A673 (cell line): ENCODE data around the gene CBY1.

ENCODE experiments used
- EZH2 ChIP-seq: fragments of 200-600 bp; sonication (generic); IDR thresholded peaks from 2 replicates; pipeline ENCODE4 v1.6.1; 2017; ENCODE audit warnings: borderline replicate concordance, low read depth, mild to moderate bottlenecking, mixed read lengths, antibody characterized with exemption, low read length; ENCODE audit not compliant: poor library complexity, severe bottlenecking
- TF ChIP-seq, protein P1 (sequence below): fragments of 300-800, 200-600 bp; sonication (generic); conservative IDR thresholded peaks from 2 replicates; pipeline ENCODE4 v1.5.1; 2017; ENCODE audit warnings: low read depth, mild to moderate bottlenecking, antibody characterized with exemption, low read length, moderate library complexity, mixed read lengths

GRCh38 chr22:38705235-38706100 lies 49.0 kb downstream of the CBY1 start, which contains the start of gene GTPBP1:
- TF ChIP-seq, protein P1, sequence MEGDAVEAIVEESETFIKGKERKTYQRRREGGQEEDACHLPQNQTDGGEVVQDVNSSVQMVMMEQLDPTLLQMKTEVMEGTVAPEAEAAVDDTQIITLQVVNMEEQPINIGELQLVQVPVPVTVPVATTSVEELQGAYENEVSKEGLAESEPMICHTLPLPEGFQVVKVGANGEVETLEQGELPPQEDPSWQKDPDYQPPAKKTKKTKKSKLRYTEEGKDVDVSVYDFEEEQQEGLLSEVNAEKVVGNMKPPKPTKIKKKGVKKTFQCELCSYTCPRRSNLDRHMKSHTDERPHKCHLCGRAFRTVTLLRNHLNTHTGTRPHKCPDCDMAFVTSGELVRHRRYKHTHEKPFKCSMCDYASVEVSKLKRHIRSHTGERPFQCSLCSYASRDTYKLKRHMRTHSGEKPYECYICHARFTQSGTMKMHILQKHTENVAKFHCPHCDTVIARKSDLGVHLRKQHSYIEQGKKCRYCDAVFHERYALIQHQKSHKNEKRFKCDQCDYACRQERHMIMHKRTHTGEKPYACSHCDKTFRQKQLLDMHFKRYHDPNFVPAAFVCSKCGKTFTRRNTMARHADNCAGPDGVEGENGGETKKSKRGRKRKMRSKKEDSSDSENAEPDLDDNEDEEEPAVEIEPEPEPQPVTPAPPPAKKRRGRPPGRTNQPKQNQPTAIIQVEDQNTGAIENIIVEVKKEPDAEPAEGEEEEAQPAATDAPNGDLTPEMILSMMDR: no peak
- no peak for TF ChIP-seq EZH2
